Inferior parietal cortex (tissue), 1 donor: ENCODE data around the gene INSL6.
A peak's percentile ranks its signal among the peaks of the same experiment; 100 is the strongest.
"Not testable (repeated sequence)": the region's sequence is repeated elsewhere in the genome, so short reads cannot be mapped to it uniquely, and the experiment has no call there.

Experiments
- DNase-seq: peaks from one replicate; pipeline ENCODE4 v3.0.0-alpha.2; 2016; ENCODE audit errors: extremely low spot score

Gene INSL6

GRCh38 chr9:5185220-5185840, at the start of gene INSL6:
Gene INSL6, minus strand, starts transcription at chr9:5185639. Its CDS starts 37 bp downstream, at chr9:5185602.
- DNase-seq: no peak

GRCh38 chr9:5231212-5231611, 45.8 kb upstream of the INSL6 start, which contains the start of gene INSL4:
Gene INSL4, plus strand, starts transcription at chr9:5231419. Its CDS starts 105 bp downstream, at chr9:5231524.
- no peak for DNase-seq

GRCh38 chr9:5230554-5230953, 45.1 kb upstream of the INSL6 start:
- no peak for DNase-seq

GRCh38 chr9:5205071-5205470, 19.6 kb upstream of the INSL6 start:
- DNase-seq: no peak

- no peak for DNase-seq
These were observed 10.0 kb upstream of the INSL6 start for GRCh38 chr9:5195463-5195862.

- DNase-seq: no peak
These were observed 7.9 kb upstream of the INSL6 start for GRCh38 chr9:5193345-5193744.

GRCh38 chr9:5191985-5192384, 6.5 kb upstream of the INSL6 start:
- no peak for DNase-seq

- DNase-seq: no peak
These were observed 2.9 kb upstream of the INSL6 start for GRCh38 chr9:5188060-5188984.

- DNase-seq: peak; percentile 46
These were observed 1.2 kb upstream of the INSL6 start for GRCh38 chr9:5186416-5187169.

GRCh38 chr9:5184776-5185175, 663 bp downstream of the INSL6 start:
- no peak for DNase-seq

GRCh38 chr9:5180631-5181030, 4.8 kb downstream of the INSL6 start:
- not testable (repeated sequence) for DNase-seq

- DNase-seq: no peak
These were observed 7.2 kb downstream of the INSL6 start for GRCh38 chr9:5178126-5178805.

GRCh38 chr9:5146241-5146640, 39.2 kb downstream of the INSL6 start:
- DNase-seq: no peak

GRCh38 chr9:5144217-5144616, 41.2 kb downstream of the INSL6 start:
- DNase-seq: no peak

GRCh38 chr9:5140151-5140550, 45.3 kb downstream of the INSL6 start:
- DNase-seq: no peak

- no peak for DNase-seq
These were observed 62.9 kb downstream of the INSL6 start for GRCh38 chr9:5122516-5122915.

- DNase-seq: no peak
These were observed 63.3 kb downstream of the INSL6 start for GRCh38 chr9:5122116-5122515.

- DNase-seq: no peak
These were observed 71.3 kb downstream of the INSL6 start for GRCh38 chr9:5113994-5114748.
